HG03108 (cell line): ENCODE data around the gene MRPL24.
A peak's percentile ranks its signal among the peaks of the same experiment; 100 is the strongest.
"Not testable (repeated sequence)": the region's sequence is repeated elsewhere in the genome, so short reads cannot be mapped to it uniquely, and the experiment has no call there.

Source experiments
- ATAC-seq: cut with Tn5 transposase; IDR thresholded peaks from one replicate; pipeline ENCODE4 v1.9.1; 2021; ENCODE audit warnings: moderate library complexity; ENCODE audit not compliant: unreplicated experiment

MRPL24 gene

GRCh38 chr1:156760796-156761104 lies 19.9 kb upstream of the MRPL24 start:
- ATAC-seq = no peak

GRCh38 chr1:156760092-156760795 lies 19.4 kb upstream of the MRPL24 start:
- no peak for ATAC-seq

- not testable (repeated sequence) for ATAC-seq
Measured at GRCh38 chr1:156757572-156758253, 16.8 kb upstream of the MRPL24 start.

- ATAC-seq = no peak
Measured at GRCh38 chr1:156756355-156756754, 15.5 kb upstream of the MRPL24 start.

- ATAC-seq = no peak
Measured at GRCh38 chr1:156755527-156755950, 14.7 kb upstream of the MRPL24 start.

GRCh38 chr1:156754219-156754618 lies 13.3 kb upstream of the MRPL24 start:
- no peak for ATAC-seq

GRCh38 chr1:156752843-156753482 lies 12.1 kb upstream of the MRPL24 start:
- no peak for ATAC-seq

- peak; percentile 62 for ATAC-seq
Measured at GRCh38 chr1:156751757-156752481, 11.0 kb upstream of the MRPL24 start.

- ATAC-seq = peak; percentile 1
Measured at GRCh38 chr1:156751451-156751756, 10.5 kb upstream of the MRPL24 start, which contains the start of gene HDGF. HDGF (minus strand) TSS chr1:156751675; CDS start chr1:156751429, 246 bp downstream.

- ATAC-seq = peak; percentile 2
Measured at GRCh38 chr1:156750711-156751450, 10.0 kb upstream of the MRPL24 start.

GRCh38 chr1:156750191-156750672 lies 9.3 kb upstream of the MRPL24 start:
- no peak for ATAC-seq

- no peak for ATAC-seq
Measured at GRCh38 chr1:156749419-156750118, 8.7 kb upstream of the MRPL24 start.

GRCh38 chr1:156748670-156749418 lies 8.0 kb upstream of the MRPL24 start:
- ATAC-seq = no peak

GRCh38 chr1:156747742-156748669 lies 7.1 kb upstream of the MRPL24 start:
- ATAC-seq = no peak

- ATAC-seq = no peak
Measured at GRCh38 chr1:156746728-156747631, 6.1 kb upstream of the MRPL24 start.

GRCh38 chr1:156746406-156746727 lies 5.5 kb upstream of the MRPL24 start:
- no peak for ATAC-seq

GRCh38 chr1:156745881-156746280 lies 5.0 kb upstream of the MRPL24 start:
- no peak for ATAC-seq
